Colonic mucosa (tissue), 4 donors: ENCODE measurements around the gene TST. TPM values are rescaled to one million over a fixed set of nuclear protein-coding genes. Genes with fewer than 3 reads are reported as not detected.
A peak's percentile ranks its signal among the peaks of the same experiment; 100 is the strongest.

Experiments
- DNase-seq: peaks from one replicate; pipeline ENCODE4 v3.0.0-alpha.2; 2020
- H3K27ac ChIP-seq: fragments of 200-600 bp; one replicate; pipeline ENCODE4 v1.8.0; 2021
- H3K27me3 ChIP-seq: fragments of 200-600 bp; one replicate; pipeline ENCODE4 v1.8.0; 2021
- H3K36me3 ChIP-seq: fragments of 200-600 bp; one replicate; pipeline ENCODE4 v1.8.0; 2021
- H3K4me1 ChIP-seq: fragments of 200-600 bp; one replicate; pipeline ENCODE4 v1.8.0; 2021; ENCODE audit warnings: mild to moderate bottlenecking
- H3K4me3 ChIP-seq: fragments of 200-600 bp; one replicate; pipeline ENCODE4 v1.8.0; 2021
- H3K9ac ChIP-seq, 2 donors: one replicate each; pipeline ENCODE4 v1.7.0; 2013; ENCODE audit warnings: control low read depth in 2 of 2, low read depth in 2 of 2, low read length in 2 of 2
- H3K9me3 ChIP-seq: fragments of 200-600 bp; one replicate; pipeline ENCODE4 v1.8.0; 2021
- CTCF ChIP-seq: fragments of 200-600 bp; IDR thresholded peaks from one replicate; pipeline ENCODE4 v1.8.0; 2022; ENCODE audit warnings: antibody characterized with exemption, mild to moderate bottlenecking
- intact Hi-C: fragments of 100-400 bp; cut with DNase I; formaldehyde crosslinking; loops from one replicate; pipeline ENCODE4 v1.14.1; 2022
- total RNA-seq, 2 donors: library from RNA; stranded (reverse); fragmentation: NEBNext Ultra II Directional in 1 of 2; extraction: Animal tissue kit (Norgen Biotek cat#: 25700) in 1 of 2; gene quantifications; one replicate each; pipeline ENCODE4 v1.2.1, GENCODE V29; 2021
- donor health status: healthy.
- donor health status: DM: no; HTN: no; CAD: no.
- donor health status: DM: no; HTN: no; CAD: no.

Gene TST
- total RNA-seq, 2 donors from 2014 or later = 410 to 474 TPM

GRCh38 chr22:37032535-37033460 lies 13.6 kb upstream of the TST start:
- no peak overlapping the region for H3K4me3 ChIP-seq
- H3K9ac ChIP-seq = peak overlapping the region; percentile 55
- H3K4me1 ChIP-seq = peaks cover 20% of the 10 kb centered on the region
- intact Hi-C loops = no loop called here
- H3K9me3 ChIP-seq = no peaks in the 10 kb centered on the region
- DNase-seq = peak; percentile 89
- H3K36me3 ChIP-seq = peaks cover 10% of the 10 kb centered on the region
- H3K27ac ChIP-seq = peak overlapping the region; percentile 89
- no peaks in the 10 kb centered on the region for H3K27me3 ChIP-seq
- TF ChIP-seq CTCF = no peak

- H3K4me1 ChIP-seq = peaks cover 20% of the 10 kb centered on the region
- peaks cover 10% of the 10 kb centered on the region for H3K36me3 ChIP-seq
- TF ChIP-seq CTCF = no peak
- no peaks in the 10 kb centered on the region for H3K27me3 ChIP-seq
- H3K9me3 ChIP-seq = no peaks in the 10 kb centered on the region
- no peak for DNase-seq
- H3K9ac ChIP-seq = peak overlapping the region in 1 of 2 donors; percentile 55
- intact Hi-C loops = no loop called here
- peak overlapping the region; percentile 89 for H3K27ac ChIP-seq
- H3K4me3 ChIP-seq = no peak overlapping the region
Observed at GRCh38 chr22:37032134-37032534, 12.9 kb upstream of the TST start.

- Histone ChIP-seq H3K36me3 (peaks cover 14% of the 10 kb centered on the region), H3K27me3 (no peaks in the 10 kb centered on the region), H3K9ac (peak overlapping the region in 1 of 2 donors; percentile 55), H3K9me3 (no peaks in the 10 kb centered on the region), H3K27ac (peak overlapping the region; percentile 89), H3K4me3 (no peak overlapping the region), H3K4me1 (peaks cover 20% of the 10 kb centered on the region)
- intact Hi-C loops = no loop called here
- no peak for TF ChIP-seq CTCF
- DNase-seq = no peak
Observed at GRCh38 chr22:37030560-37031281, 11.5 kb upstream of the TST start.

- H3K9ac ChIP-seq = no peak overlapping the region
- H3K4me1 ChIP-seq = peaks cover 18% of the 10 kb centered on the region
- H3K9me3 ChIP-seq = no peaks in the 10 kb centered on the region
- peaks cover 14% of the 10 kb centered on the region for H3K36me3 ChIP-seq
- TF ChIP-seq CTCF = no peak
- intact Hi-C loops = no loop called here
- H3K4me3 ChIP-seq = no peak overlapping the region
- H3K27me3 ChIP-seq = no peaks in the 10 kb centered on the region
- no peak overlapping the region for H3K27ac ChIP-seq
- no peak for DNase-seq
Observed at GRCh38 chr22:37028692-37029674, 9.7 kb upstream of the TST start.

- DNase-seq = no peak
Observed at GRCh38 chr22:37027556-37027955, 8.3 kb upstream of the TST start.

More at GRCh38 chr22:37027556-37027955, 8.3 kb upstream of the TST start:
- Histone ChIP-seq H3K9ac (peak overlapping the region in 1 of 2 donors; percentile 55), H3K4me1 (peaks cover 16% of the 10 kb centered on the region), H3K4me3 (no peak overlapping the region), H3K27ac (no peak overlapping the region), H3K9me3 (no peaks in the 10 kb centered on the region), H3K27me3 (no peaks in the 10 kb centered on the region), H3K36me3 (peaks cover 14% of the 10 kb centered on the region)
- TF ChIP-seq CTCF = no peak
- intact Hi-C loops = no loop called here
